Measurements from ENCODE around the gene PLET1. TPM values are rescaled to one million over a fixed set of nuclear protein-coding genes. Genes with fewer than 3 reads are reported as not detected.

PLET1 gene
- total and polyA plus RNA-seq, 12 donors = not detected

DNA sequence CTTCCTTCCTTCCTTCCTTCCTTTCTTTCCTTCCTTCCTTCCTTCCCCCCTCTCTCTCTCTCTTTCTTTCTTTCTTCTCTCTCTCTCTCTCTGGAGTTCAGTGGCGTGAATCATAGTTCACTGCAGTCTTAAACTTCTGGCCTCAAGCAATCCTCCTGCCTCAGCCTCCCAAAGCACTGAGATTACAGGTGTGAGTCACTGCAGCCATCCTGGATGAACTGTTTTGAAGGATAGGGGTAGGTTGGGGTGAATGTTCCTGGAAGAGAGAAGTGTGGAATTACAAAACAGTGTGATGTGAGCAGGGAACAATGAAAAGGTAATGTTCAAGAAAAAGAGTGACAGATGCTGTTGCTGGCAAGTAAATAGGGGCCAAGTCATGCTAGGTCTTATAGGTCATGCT is 12.4 kb upstream of the PLET1 start:
- Histone ChIP-seq H3K4me1 (replicated peaks in 1 of 2) (no peaks in the 10 kb centered on the region), H3K36me3 (replicated peaks in 1 of 2) (no peaks in the 10 kb centered on the region), H3K27me3 (no peaks in the 10 kb centered on the region), H3K9me3 (replicated peaks in 1 of 3) (no peaks in the 10 kb centered on the region), H3K4me3 (no peak overlapping the region), H3K27ac (no peak overlapping the region)
- TF ChIP-seq, protein P1, sequence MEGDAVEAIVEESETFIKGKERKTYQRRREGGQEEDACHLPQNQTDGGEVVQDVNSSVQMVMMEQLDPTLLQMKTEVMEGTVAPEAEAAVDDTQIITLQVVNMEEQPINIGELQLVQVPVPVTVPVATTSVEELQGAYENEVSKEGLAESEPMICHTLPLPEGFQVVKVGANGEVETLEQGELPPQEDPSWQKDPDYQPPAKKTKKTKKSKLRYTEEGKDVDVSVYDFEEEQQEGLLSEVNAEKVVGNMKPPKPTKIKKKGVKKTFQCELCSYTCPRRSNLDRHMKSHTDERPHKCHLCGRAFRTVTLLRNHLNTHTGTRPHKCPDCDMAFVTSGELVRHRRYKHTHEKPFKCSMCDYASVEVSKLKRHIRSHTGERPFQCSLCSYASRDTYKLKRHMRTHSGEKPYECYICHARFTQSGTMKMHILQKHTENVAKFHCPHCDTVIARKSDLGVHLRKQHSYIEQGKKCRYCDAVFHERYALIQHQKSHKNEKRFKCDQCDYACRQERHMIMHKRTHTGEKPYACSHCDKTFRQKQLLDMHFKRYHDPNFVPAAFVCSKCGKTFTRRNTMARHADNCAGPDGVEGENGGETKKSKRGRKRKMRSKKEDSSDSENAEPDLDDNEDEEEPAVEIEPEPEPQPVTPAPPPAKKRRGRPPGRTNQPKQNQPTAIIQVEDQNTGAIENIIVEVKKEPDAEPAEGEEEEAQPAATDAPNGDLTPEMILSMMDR (IDR thresholded peaks at IDR 0.05) = no peak
- no peak for TF ChIP-seq POLR2A (IDR thresholded peaks at IDR 0.05)
- 95 to 100% (median 98%) methylated on average over 1 of the region's 1 CpG for WGBS, 4 donors
- no peak for DNase-seq
- intact Hi-C loops (cut with DNase I) = no loop called here

DNA sequence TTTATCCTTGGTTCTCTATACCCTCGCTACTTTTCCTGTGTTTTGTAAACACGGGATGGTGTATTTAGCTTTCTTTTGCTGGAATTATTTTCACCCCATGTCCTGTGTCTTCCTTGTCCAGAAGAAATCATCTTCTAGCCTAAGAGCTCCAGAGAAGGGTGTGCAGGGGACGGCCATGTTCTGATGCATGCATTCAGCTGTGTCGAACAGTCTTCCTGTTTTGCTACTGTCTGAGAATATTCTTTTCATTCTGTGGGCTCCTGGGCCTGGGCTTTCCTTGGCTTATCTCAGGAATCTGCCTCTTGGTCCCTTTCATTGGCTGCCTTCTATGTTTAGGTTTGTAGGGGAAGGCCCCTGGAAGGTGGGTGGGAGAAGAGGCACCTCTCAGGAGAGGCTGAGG is 10.6 kb upstream of the PLET1 start:
- peaks cover 0 to 8% of the 10 kb centered on the region in 2 donors for H3K4me1 ChIP-seq (replicated peaks in 1 of 2)
- intact Hi-C loops (cut with DNase I) = no loop called here

DNA sequence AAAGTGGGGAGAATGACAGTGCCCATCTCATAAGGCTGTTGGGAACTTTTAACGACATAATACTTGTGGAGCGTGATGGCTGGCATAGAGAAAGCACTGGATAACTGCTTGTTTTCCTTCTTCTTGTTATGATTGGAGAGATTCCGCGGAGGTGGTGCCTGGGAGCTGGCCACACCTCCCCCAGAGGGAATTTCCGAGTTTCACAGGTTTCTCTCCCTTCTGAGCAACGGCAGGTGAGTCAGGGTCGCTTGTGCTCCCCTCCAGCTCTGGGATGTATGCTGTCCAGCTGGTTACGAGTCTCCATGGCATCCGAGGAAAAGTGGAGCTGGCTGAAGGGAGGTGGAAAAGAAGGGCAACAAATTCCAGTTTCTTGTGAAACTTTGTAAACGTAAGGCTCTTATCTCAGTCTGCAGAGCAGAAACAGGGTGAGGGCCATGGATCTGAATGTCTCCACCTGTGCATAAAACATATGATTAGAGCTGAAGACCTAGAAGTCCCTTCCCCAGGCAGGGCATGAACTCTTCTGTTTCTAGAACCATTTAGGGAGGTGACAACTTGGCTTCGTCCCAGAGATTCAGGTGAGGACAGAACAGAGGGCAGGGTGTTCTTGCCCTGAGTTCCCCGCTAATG is 10.0 kb upstream of the PLET1 start:
- peaks cover 0 to 8% of the 10 kb centered on the region in 2 donors for H3K4me1 ChIP-seq (replicated peaks in 1 of 2)
- TF ChIP-seq POLR2A (IDR thresholded peaks at IDR 0.05) = no peak
- TF ChIP-seq, protein P1 (IDR thresholded peaks at IDR 0.05) = no peak
- H3K4me3 ChIP-seq = no peak overlapping the region

More for the DNA sequence above, 10.6 kb upstream of the PLET1 start:
- 92 to 96% (median 95%) methylated on average over 4 of the region's 4 CpGs for WGBS, 4 donors
- no peak overlapping the region for H3K4me3 ChIP-seq
- no peaks in the 10 kb centered on the region for H3K36me3 ChIP-seq (replicated peaks in 1 of 2)
- H3K9me3 ChIP-seq (replicated peaks in 1 of 3) = no peaks in the 10 kb centered on the region
- no peak for DNase-seq
- H3K27ac ChIP-seq = no peak overlapping the region
- TF ChIP-seq POLR2A (IDR thresholded peaks at IDR 0.05) = no peak
- TF ChIP-seq, protein P1 (IDR thresholded peaks at IDR 0.05) = no peak
- no peaks in the 10 kb centered on the region for H3K27me3 ChIP-seq

DNA sequence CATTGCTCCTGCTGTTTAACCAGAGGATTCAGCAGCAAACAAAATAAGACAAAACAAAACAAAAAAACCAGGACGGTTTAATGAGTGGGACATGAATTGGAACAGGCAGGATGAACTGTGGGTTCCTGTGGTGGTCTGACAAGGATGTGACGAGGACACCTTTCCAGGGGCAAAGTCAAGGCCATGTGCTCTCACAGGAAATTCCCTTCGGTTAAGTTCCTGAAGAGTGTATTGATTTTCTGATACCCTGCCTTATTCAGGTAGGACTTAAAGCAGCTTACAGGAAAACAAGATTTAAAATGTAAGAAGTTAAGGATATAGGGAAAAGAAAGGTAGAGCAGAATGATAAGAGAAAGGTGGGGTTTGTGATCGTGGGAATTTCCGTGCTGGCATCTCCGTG is 8.5 kb upstream of the PLET1 start:
- Histone ChIP-seq H3K27ac (no peak overlapping the region), H3K4me1 (replicated peaks in 1 of 2) (peaks cover 0 to 8% of the 10 kb centered on the region in 2 donors), H3K9me3 (replicated peaks in 1 of 3) (no peaks in the 10 kb centered on the region), H3K27me3 (no peaks in the 10 kb centered on the region), H3K4me3 (no peak overlapping the region), H3K36me3 (replicated peaks in 1 of 2) (no peaks in the 10 kb centered on the region)
- TF ChIP-seq POLR2A (IDR thresholded peaks at IDR 0.05) = no peak
- TF ChIP-seq, protein P1 (IDR thresholded peaks at IDR 0.05) = no peak
- no peak for DNase-seq
- intact Hi-C loops (cut with DNase I) = no loop called here
- 74 to 88% (median 82%) methylated on average over 6 of the region's 6 CpGs for WGBS, 4 donors

More for the DNA sequence above, 10.0 kb upstream of the PLET1 start:
- Histone ChIP-seq H3K27ac (no peak overlapping the region), H3K9me3 (replicated peaks in 1 of 3) (no peaks in the 10 kb centered on the region), H3K27me3 (no peaks in the 10 kb centered on the region), H3K36me3 (replicated peaks in 1 of 2) (no peaks in the 10 kb centered on the region)
- DNase-seq = no peak
- 71 to 76% (median 75%) methylated on average over 12 of the region's 12 CpGs for WGBS, 4 donors
- intact Hi-C loops (cut with DNase I) = no loop called here

Data from adrenal gland (tissue), 12 donors.